ENCODE measurements around the gene GNG3.
A peak's percentile ranks its signal among the peaks of the same experiment; 100 is the strongest.

The GNG3 gene

DNA sequence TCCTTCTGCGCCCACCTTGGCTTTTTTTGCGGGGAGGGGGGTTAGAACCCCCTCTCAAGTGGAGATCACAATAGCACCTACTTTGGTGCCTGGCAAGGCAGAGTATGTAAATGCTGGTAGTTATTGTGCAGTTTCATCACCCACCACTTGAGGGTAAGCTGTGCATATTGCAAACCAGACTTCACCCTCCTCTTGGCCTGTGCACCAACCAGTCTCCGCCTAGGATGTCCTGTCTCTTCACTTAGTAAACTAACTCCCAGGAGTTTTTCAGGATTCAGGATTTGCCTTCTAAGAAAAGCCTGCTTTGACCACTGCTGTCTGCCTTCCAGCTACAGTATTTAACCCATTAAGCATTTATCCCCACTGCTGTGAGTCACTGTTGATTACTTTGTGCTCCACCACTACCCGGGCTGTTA, 26.6 kb upstream of the GNG3 start:
- no peak overlapping the region for H3K4me3 ChIP-seq (ENCODE audit: insufficient read depth, low read length, poor library complexity, severe bottlenecking)
- H4K20me1 ChIP-seq (ENCODE audit: low read depth, low read length) = no peaks in the 10 kb centered on the region
- peak overlapping the region; percentile 41; the same call in 1 of the 2 replicates for H3K27ac ChIP-seq (ENCODE audit: low read depth, low read length)
- H3K9me3 ChIP-seq (ENCODE audit: insufficient read depth, low read length) = no peaks in the 10 kb centered on the region
- H3K9ac ChIP-seq (ENCODE audit: low read length) = no peak overlapping the region
- no peaks in the 10 kb centered on the region for H3K27me3 ChIP-seq (ENCODE audit: low read length)
- H3K79me2 ChIP-seq (ENCODE audit: insufficient read depth, low read length) = peaks cover 12% of the 10 kb centered on the region; the same call in 1 of the 2 replicates
- no peaks in the 10 kb centered on the region for H3K9me2 ChIP-seq (replicated peaks; ENCODE audit: insufficient read depth, low read length)
- peak; percentile 39 for TF ChIP-seq CTCF (IDR thresholded peaks at IDR 0.05; ENCODE audit: insufficient read depth, low read length, poor library complexity, severe bottlenecking)
- TF ChIP-seq EZH2phosphoT487 (conservative IDR thresholded peaks at IDR 0.05; ENCODE audit: low read length) = no peak
- peak overlapping the region; percentile 23 for H3K4me2 ChIP-seq (ENCODE audit: low read depth, low read length, poor library complexity, severe bottlenecking)
- no peaks in the 10 kb centered on the region for H3K36me3 ChIP-seq (ENCODE audit: low read length)
- H2AFZ ChIP-seq (ENCODE audit: low read depth, low read length, severe bottlenecking) = peak overlapping the region; percentile 92
- H3F3A ChIP-seq (ENCODE audit: insufficient read depth) = peaks cover 13% of the 10 kb centered on the region

DNA sequence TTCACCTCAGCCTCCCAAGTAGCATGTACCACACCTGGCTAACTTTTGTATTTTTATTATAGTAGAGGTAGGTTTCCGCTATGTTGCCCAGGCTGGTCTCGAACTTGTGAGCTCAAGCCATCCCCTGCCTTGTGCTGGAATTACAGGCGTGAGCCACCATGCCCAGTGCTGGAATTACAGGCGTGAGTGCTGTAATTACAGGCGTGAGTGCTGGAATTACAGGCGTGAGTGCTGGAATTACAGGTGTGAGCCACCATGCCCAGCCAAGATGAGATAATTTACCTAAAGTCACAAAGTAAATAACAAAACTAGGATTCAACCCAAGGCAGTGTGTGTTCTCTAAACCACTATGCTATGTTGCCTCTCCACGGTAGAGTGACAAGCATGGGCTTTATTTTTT, 25.0 kb upstream of the GNG3 start:
- Histone ChIP-seq H3K9me3 (ENCODE audit: insufficient read depth, low read length) (no peaks in the 10 kb centered on the region), H4K20me1 (ENCODE audit: low read depth, low read length) (no peaks in the 10 kb centered on the region), H3K9me2 (replicated peaks; ENCODE audit: insufficient read depth, low read length) (no peaks in the 10 kb centered on the region), H3K27me3 (ENCODE audit: low read length) (no peaks in the 10 kb centered on the region), H3K27ac (ENCODE audit: low read depth, low read length) (no peak overlapping the region), H3K4me2 (ENCODE audit: low read depth, low read length, poor library complexity, severe bottlenecking) (no peak overlapping the region), H3K9ac (ENCODE audit: low read length) (no peak overlapping the region), H2AFZ (ENCODE audit: low read depth, low read length, severe bottlenecking) (no peak overlapping the region), H3K4me3 (ENCODE audit: insufficient read depth, low read length, poor library complexity, severe bottlenecking) (no peak overlapping the region), H3K79me2 (ENCODE audit: insufficient read depth, low read length) (peaks cover 12% of the 10 kb centered on the region; the same call in 1 of the 2 replicates), H3F3A (ENCODE audit: insufficient read depth) (peaks cover 10% of the 10 kb centered on the region), H3K36me3 (ENCODE audit: low read length) (no peaks in the 10 kb centered on the region)
- TF ChIP-seq EZH2phosphoT487 (conservative IDR thresholded peaks at IDR 0.05; ENCODE audit: low read length) (no peak), CTCF (IDR thresholded peaks at IDR 0.05; ENCODE audit: insufficient read depth, low read length, poor library complexity, severe bottlenecking) (no peak)

- H3K27me3 ChIP-seq (ENCODE audit: low read length) = no peaks in the 10 kb centered on the region
- H3F3A ChIP-seq (ENCODE audit: insufficient read depth) = no peaks in the 10 kb centered on the region
- H2AFZ ChIP-seq (ENCODE audit: low read depth, low read length, severe bottlenecking) = no peak overlapping the region
- no peaks in the 10 kb centered on the region for H3K9me3 ChIP-seq (ENCODE audit: insufficient read depth, low read length)
- H3K79me2 ChIP-seq (ENCODE audit: insufficient read depth, low read length) = no peaks in the 10 kb centered on the region
- H3K9me2 ChIP-seq (replicated peaks; ENCODE audit: insufficient read depth, low read length) = no peaks in the 10 kb centered on the region
- TF ChIP-seq CTCF (IDR thresholded peaks at IDR 0.05; ENCODE audit: insufficient read depth, low read length, poor library complexity, severe bottlenecking) (no peak), EZH2phosphoT487 (conservative IDR thresholded peaks at IDR 0.05; ENCODE audit: low read length) (no peak)
- no peaks in the 10 kb centered on the region for H3K36me3 ChIP-seq (ENCODE audit: low read length)
- no peaks in the 10 kb centered on the region for H4K20me1 ChIP-seq (ENCODE audit: low read depth, low read length)
- no peak overlapping the region for H3K4me2 ChIP-seq (ENCODE audit: low read depth, low read length, poor library complexity, severe bottlenecking)
- H3K9ac ChIP-seq (ENCODE audit: low read length) = no peak overlapping the region
- H3K4me3 ChIP-seq (ENCODE audit: insufficient read depth, low read length, poor library complexity, severe bottlenecking) = no peak overlapping the region
- no peak overlapping the region for H3K27ac ChIP-seq (ENCODE audit: low read depth, low read length)
Observed at GRCh38 chr11:62687508-62688396, 19.7 kb upstream of the GNG3 start.

Measured in SU-DHL-6 (cell line).